Endodermal cell (in vitro differentiated cells): ENCODE data around the gene SCN8A. TPM values are rescaled to one million over a fixed set of nuclear protein-coding genes. Genes with fewer than 3 reads are reported as not detected.

ENCODE experiments used
- DNase-seq: peaks from one replicate; pipeline ENCODE4 v3.0.0-alpha.2; 2017
- H3K27ac ChIP-seq: 2 replicates; pipeline ENCODE4 v1.5.1; 2013; ENCODE audit warnings: mild to moderate bottlenecking, low read depth, low read length, moderate library complexity
- H3K27me3 ChIP-seq: 2 replicates; pipeline ENCODE4 v1.6.1; 2013; ENCODE audit warnings: mild to moderate bottlenecking, low read length, moderate library complexity; ENCODE audit not compliant: insufficient read depth, control insufficient read depth, poor library complexity, severe bottlenecking
- H3K36me3 ChIP-seq: 2 replicates; pipeline ENCODE4 v1.7.0; 2013; ENCODE audit warnings: mild to moderate bottlenecking, low read length, moderate library complexity; ENCODE audit not compliant: control insufficient read depth, insufficient read depth
- H3K4me1 ChIP-seq: one replicate; pipeline ENCODE4 v1.7.0; 2013; ENCODE audit warnings: low read length; ENCODE audit not compliant: control insufficient read depth, insufficient read depth
- H3K4me3 ChIP-seq: 2 replicates; pipeline ENCODE4 v1.5.1; 2013; ENCODE audit warnings: mild to moderate bottlenecking, low read length, moderate library complexity
- H3K9ac ChIP-seq: 2 replicates; pipeline ENCODE4 v1.6.1; 2013; ENCODE audit warnings: mild to moderate bottlenecking, low read length, moderate library complexity; ENCODE audit not compliant: poor library complexity, severe bottlenecking; ENCODE audit errors: extremely low read depth
- H3K9me3 ChIP-seq: 2 replicates; pipeline ENCODE4 v1.6.1; 2013; ENCODE audit warnings: mild to moderate bottlenecking, low read length, moderate library complexity; ENCODE audit not compliant: control insufficient read depth
- H3K27ac Mint-ChIP-seq: 2 replicates; pipeline ENCODE4 v1.8.0; 2020; ENCODE audit warnings: mixed read lengths
- H3K27me3 Mint-ChIP-seq: 2 replicates; pipeline ENCODE4 v1.8.0; 2021; ENCODE audit warnings: mild to moderate bottlenecking, mixed read lengths; ENCODE audit not compliant: insufficient read depth
- H3K36me3 Mint-ChIP-seq: 2 replicates; pipeline ENCODE4 v1.8.0; 2020; ENCODE audit warnings: low read depth, mixed read lengths
- H3K4me1 Mint-ChIP-seq: 2 replicates; pipeline ENCODE4 v1.8.0; 2020; ENCODE audit warnings: mixed read lengths
- H3K4me3 Mint-ChIP-seq: 2 replicates; pipeline ENCODE4 v1.8.0; 2020; ENCODE audit warnings: mild to moderate bottlenecking, moderate library complexity, mixed read lengths
- H3K9me3 Mint-ChIP-seq: 2 replicates; pipeline ENCODE4 v1.8.0; 2020; ENCODE audit warnings: mild to moderate bottlenecking, mixed read lengths
- CTCF ChIP-seq: fragments of 200-600 bp; sonication (generic); conservative IDR thresholded peaks from 2 replicates; pipeline ENCODE4 v1.5.0; 2021; ENCODE audit warnings: antibody characterized with exemption, mild to moderate bottlenecking
- whole genome bisulfite sequencing, 2 experiments: methylation state at CpG; one replicate each; pipeline versions ENCODE4 v1.1.5 to v1.1.7; 2013; ENCODE audit warnings: missing lambda C conversion rate in 2 of 2, mixed read lengths in 1 of 2; ENCODE audit not compliant: insufficient coverage in 1 of 2, insufficient read length in 1 of 2; 5-methylcytosine and 5-hydroxymethylcytosine counted together
- total RNA-seq, 2 donors: library from RNA; stranded (reverse); fragmentation: NEBNext Ultra II Directional in 1 of 2; extraction: Animal tissue kit (Norgen Biotek cat#: 25700) in 1 of 2; gene quantifications; 2 replicates in 1 of 2; 3 replicates in 1 of 2; pipeline ENCODE4 v1.2.1, GENCODE V29; 2021

SCN8A gene
- total RNA-seq, 2 donors from 2014 or later, result 9.5 to 9.7 TPM

- Histone ChIP-seq H3K9ac (no peak overlapping the region), H3K4me1 (peaks cover 4% of the 10 kb centered on the region), H3K27ac (no peak overlapping the region), H3K27me3 (peaks cover 17% of the 10 kb centered on the region), H3K4me3 (peak overlapping the region; percentile 80), H3K9me3 (no peaks in the 10 kb centered on the region), H3K36me3 (no peaks in the 10 kb centered on the region)
- H3K27ac Mint-ChIP-seq, result no peak overlapping the region
- peaks cover 45% of the 10 kb centered on the region for H3K27me3 Mint-ChIP-seq
- H3K9me3 Mint-ChIP-seq, result no peaks in the 10 kb centered on the region
- peak; percentile 97 for DNase-seq
- no peaks in the 10 kb centered on the region for H3K36me3 Mint-ChIP-seq
- H3K4me3 Mint-ChIP-seq, result peak overlapping the region; percentile 62
- peaks cover 9% of the 10 kb centered on the region for H3K4me1 Mint-ChIP-seq
- TF ChIP-seq CTCF, result peak; percentile 84
- WGBS, 2 experiments, result 7 to 10% methylated on average over 6 to 67 of the region's 67 CpGs
Measured at GRCh38 chr12:51590347-51591015, 552 bp upstream of the SCN8A start.

- Mint-ChIP-seq H3K9me3 (no peaks in the 10 kb centered on the region), H3K27ac (no peak overlapping the region), H3K4me1 (peaks cover 9% of the 10 kb centered on the region), H3K36me3 (no peaks in the 10 kb centered on the region), H3K27me3 (peaks cover 42% of the 10 kb centered on the region), H3K4me3 (peak overlapping the region; percentile 86)
- 12 to 13% methylated on average over 5 to 9 of the region's 11 CpGs for WGBS, 2 experiments
- Histone ChIP-seq H3K9me3 (no peaks in the 10 kb centered on the region), H3K36me3 (no peaks in the 10 kb centered on the region), H3K9ac (no peak overlapping the region), H3K27ac (no peak overlapping the region), H3K27me3 (peaks cover 17% of the 10 kb centered on the region), H3K4me3 (peak overlapping the region; percentile 90), H3K4me1 (peaks cover 4% of the 10 kb centered on the region)
- DNase-seq, result peak; percentile 66
- TF ChIP-seq CTCF, result no peak
Measured at GRCh38 chr12:51592034-51592705, 1.1 kb downstream of the SCN8A start.

- H3K4me1 ChIP-seq, result peaks cover 4% of the 10 kb centered on the region
- H3K9ac ChIP-seq, result no peak overlapping the region
- no peak for DNase-seq
- peaks cover 41% of the 10 kb centered on the region for H3K27me3 Mint-ChIP-seq
- no peaks in the 10 kb centered on the region for H3K36me3 Mint-ChIP-seq
- H3K4me3 Mint-ChIP-seq, result no peak overlapping the region
- TF ChIP-seq CTCF, result no peak
- WGBS, 2 experiments, result 60 to 85% methylated on average over 1 to 2 of the region's 2 CpGs
- H3K4me3 ChIP-seq, result no peak overlapping the region
- peaks cover 9% of the 10 kb centered on the region for H3K4me1 Mint-ChIP-seq
- no peaks in the 10 kb centered on the region for H3K9me3 ChIP-seq
- H3K27me3 ChIP-seq, result peaks cover 17% of the 10 kb centered on the region
- H3K27ac ChIP-seq, result no peak overlapping the region
- no peaks in the 10 kb centered on the region for H3K9me3 Mint-ChIP-seq
- H3K27ac Mint-ChIP-seq, result no peak overlapping the region
- no peaks in the 10 kb centered on the region for H3K36me3 ChIP-seq
Measured at GRCh38 chr12:51593021-51593420, 2.0 kb downstream of the SCN8A start.
